Testis (tissue), 3 donors: ENCODE measurements around the gene PSMD12. TPM values are rescaled to one million over a fixed set of nuclear protein-coding genes. Genes with fewer than 3 reads are reported as not detected.

Experiments
- DNase-seq: peaks from one replicate; pipeline ENCODE4 v3.0.0-alpha.2; 2019
- H3K27ac ChIP-seq, 2 donors: fragments of 200-600 bp; sonication (generic); one replicate each; pipeline ENCODE4 v1.5.1; 2019
- H3K27me3 ChIP-seq: fragments of 200-600 bp; sonication (generic); one replicate; pipeline ENCODE4 v1.5.1; 2019
- H3K36me3 ChIP-seq: fragments of 200-600 bp; sonication (generic); one replicate; pipeline ENCODE4 v1.5.1; 2017; ENCODE audit warnings: low read depth; ENCODE audit errors: missing control alignments
- H3K4me1 ChIP-seq: fragments of 200-600 bp; sonication (generic); one replicate; pipeline ENCODE4 v1.5.1; 2019
- H3K4me3 ChIP-seq, 2 donors: fragments of 200-600 bp; sonication (generic); one replicate each; pipeline ENCODE4 v1.5.1; 2017 to 2019
- H3K9me3 ChIP-seq: fragments of 200-600 bp; sonication (generic); one replicate; pipeline ENCODE4 v1.5.1; 2017
- CTCF ChIP-seq, 3 experiments: fragments of 450-650 bp in 2 of 3; fragments of 200-600 bp in 1 of 3; sonication (generic) in 1 of 3; IDR thresholded peaks; one replicate each; pipeline ENCODE4 v1.5.1; 2016 to 2019; ENCODE audit warnings: antibody characterized with exemption in 3 of 3, mild to moderate bottlenecking in 2 of 3, moderate library complexity in 1 of 3
- POLR2A ChIP-seq: fragments of 450-650 bp; IDR thresholded peaks from one replicate; pipeline ENCODE4 v1.6.1; 2017; ENCODE audit warnings: antibody characterized with exemption, mild to moderate bottlenecking, moderate library complexity
- WGBS, 2 donors: methylation state at CpG; one replicate each; pipeline ENCODE4 v1.1.5; 2018; 5-methylcytosine and 5-hydroxymethylcytosine counted together
- intact Hi-C: fragments of 100-400 bp; cut with DNase I; formaldehyde crosslinking; loops from one replicate; pipeline ENCODE4 v1.15.1; 2023; ENCODE audit warnings: low total_unique reads
- polyA plus RNA-seq: library from polyadenylated mRNA; stranded (reverse); fragments of 350-450 nt; fragmentation: Illumina TruSeq; extraction: RNeasy Lipid Tissue Mini Kit (QIAGEN cat#74804); gene quantifications from one replicate; pipeline ENCODE4 v1.2.3, GENCODE V29; 2014; ENCODE audit warnings: low read depth, low replicate concordance; ENCODE audit not compliant: insufficient read depth
- small RNA-seq, 2 donors: library from RNA; depleted of rRNA; stranded (forward); fragments of <200 nt; gene quantifications; one replicate each; pipeline ENCODE3, GENCODE V24; 2016
- total RNA-seq, 2 donors: library from RNA; depleted of rRNA; stranded (reverse); fragments of >200 nt; gene quantifications; one replicate each; pipeline ENCODE4 v1.2.3, GENCODE V29; 2016

PSMD12 gene
- total and polyA plus RNA-seq, 3 donors from 2014 or later = 32.8 to 71.2 (median 46.3) TPM

GRCh38 chr17:67290244-67290643 lies 76.1 kb downstream of the PSMD12 start:
- Histone ChIP-seq H3K27ac (peak overlapping the region in 1 of 2 donors; percentile 28), H3K4me3 (no peak overlapping the region), H3K27me3 (no peaks in the 10 kb centered on the region), H3K9me3 (no peaks in the 10 kb centered on the region), H3K36me3 (no peaks in the 10 kb centered on the region), H3K4me1 (peaks cover 27% of the 10 kb centered on the region)
- intact Hi-C loops = loop anchor here (10.0 kb wide), 1 partner anchor 575 kb away; no protein-coding TSS in a partner anchor
- no peak for DNase-seq
- WGBS, 2 donors = 68 to 74% methylated on average over 3 of the region's 3 CpGs
- TF ChIP-seq CTCF (IDR thresholded peaks at IDR 0.05) = no peak
- no peak for TF ChIP-seq POLR2A

GRCh38 chr17:67289181-67289876 lies 77.0 kb downstream of the PSMD12 start:
- 17 to 19% methylated on average over 11 to 14 of the region's 14 CpGs for WGBS, 2 donors
- TF ChIP-seq POLR2A (no peak), CTCF (IDR thresholded peaks at IDR 0.05) (no peak)
- H3K36me3 ChIP-seq = no peaks in the 10 kb centered on the region
- intact Hi-C loops = no loop called here
- no peaks in the 10 kb centered on the region for H3K9me3 ChIP-seq
- H3K4me3 ChIP-seq = no peak overlapping the region
- peaks cover 27% of the 10 kb centered on the region for H3K4me1 ChIP-seq
- peak overlapping the region in 1 of 2 donors; percentile 41 for H3K27ac ChIP-seq
- peak; percentile 94 for DNase-seq
- H3K27me3 ChIP-seq = no peaks in the 10 kb centered on the region

Small RNA genes lying within 50 kb of the gene (small RNA-seq; reads per million reads assigned to genes)
- 0 reads per million in 2 donors for gene RF00019

Other genes starting within 250 kb of the PSMD12 start
- 100 to 1,000 TPM; 142 to 154 TPM for gene HELZ, start 121.4 kb downstream of the PSMD12 start, total RNA-seq
- 26.2 TPM for gene HELZ, start 121.4 kb downstream of the PSMD12 start, polyA plus RNA-seq
- 10 to 100 TPM in 1 of 2 donors, 1 to 10 TPM in 1; 8.3 to 12.2 TPM for gene PITPNC1, start 10.7 kb upstream of the PSMD12 start, total RNA-seq
- gene PITPNC1, start 10.7 kb upstream of the PSMD12 start, polyA plus RNA-seq = 12.8 TPM